Vagina (tissue), 2 donors: Measurements from ENCODE around the gene DNAAF2. TPM values are rescaled to one million over a fixed set of nuclear protein-coding genes. Genes with fewer than 3 reads are reported as not detected.

ENCODE experiments used
- DNase-seq, 2 donors: peaks; one replicate each; pipeline ENCODE4 v3.0.0-alpha.2; 2017; ENCODE audit errors: extremely low spot score in 2 of 2
- H3K27ac ChIP-seq: fragments of 200-600 bp; sonication (generic); one replicate; pipeline ENCODE4 v1.5.1; 2019
- H3K27me3 ChIP-seq: fragments of 200-600 bp; sonication (generic); one replicate; pipeline ENCODE4 v1.5.1; 2019
- H3K36me3 ChIP-seq, 2 donors: fragments of 200-600 bp; sonication (generic); one replicate each; pipeline ENCODE4 v1.5.1; 2017 to 2019
- H3K4me1 ChIP-seq: fragments of 200-600 bp; sonication (generic); one replicate; pipeline ENCODE4 v1.5.1; 2019
- H3K4me3 ChIP-seq, 2 donors: fragments of 200-600 bp; sonication (generic); 1 replicate in 1 of 2; 2 replicates in 1 of 2; pipeline ENCODE4 v1.5.1; 2016 to 2019
- H3K9me3 ChIP-seq: fragments of 200-600 bp; sonication (generic); one replicate; pipeline ENCODE4 v1.5.1; 2019
- CTCF ChIP-seq, 3 experiments: fragments of 450-650 bp in 2 of 3; fragments of 200-600 bp in 1 of 3; sonication (generic) in 1 of 3; IDR thresholded peaks; one replicate each; pipeline ENCODE4 v1.5.1; 2017 to 2019; ENCODE audit warnings: antibody characterized with exemption in 3 of 3, mild to moderate bottlenecking in 2 of 3, moderate library complexity in 2 of 3
- POLR2A ChIP-seq, 2 donors: fragments of 450-650 bp; IDR thresholded peaks; one replicate each; pipeline ENCODE4 v1.6.1; 2017; ENCODE audit warnings: antibody characterized with exemption in 2 of 2, mild to moderate bottlenecking in 2 of 2, moderate library complexity in 2 of 2
- POLR2AphosphoS5 ChIP-seq, 2 donors: sonication (generic); formaldehyde crosslinking; IDR thresholded peaks; one replicate each; pipeline ENCODE4 v1.9.0; 2017; ENCODE audit warnings: antibody characterized with exemption in 2 of 2, mild to moderate bottlenecking in 2 of 2, low read depth in 1 of 2; ENCODE audit not compliant: insufficient read depth in 1 of 2
- intact Hi-C: fragments of 100-400 bp; cut with DNase I; formaldehyde crosslinking; loops from one replicate; pipeline ENCODE4 v1.15.1; 2023
- total RNA-seq: library from RNA; depleted of rRNA; stranded (reverse); fragments of >200 nt; gene quantifications from one replicate; pipeline ENCODE4 v1.2.3, GENCODE V29; 2016

Gene DNAAF2
- total RNA-seq, 1 donor from 2014 or later: 7.9 TPM

- intact Hi-C loops: no loop called here
- peak within 1 kb of the TSS; percentile 83 to 95 for H3K4me3 ChIP-seq
- peak in 1 of 2 donors; percentile 90 for DNase-seq
Observed at GRCh38 chr14:49598485-49599300, 36.4 kb downstream of the DNAAF2 start, which contains the start of gene LRR1. LRR1 (plus strand) TSS chr14:49598940; CDS start chr14:49599021, 81 bp downstream.

GRCh38 chr14:49598189-49598484 lies 36.9 kb downstream of the DNAAF2 start:
- Histone ChIP-seq H3K27me3 (no peaks in the 10 kb centered on the region), H3K4me3 (peak overlapping the region; percentile 83 to 95), H3K9me3 (no peaks in the 10 kb centered on the region), H3K27ac (peak overlapping the region; percentile 94), H3K36me3 (no peaks in the 10 kb centered on the region), H3K4me1 (peaks cover 13% of the 10 kb centered on the region)
- no peak for TF ChIP-seq CTCF (IDR thresholded peaks at IDR 0.05)
- no peak for TF ChIP-seq POLR2AphosphoS5 (IDR thresholded peaks at IDR 0.05; ENCODE audit: insufficient read depth in 1 of 2, low read depth in 1 of 2)
- no peak for TF ChIP-seq POLR2A (IDR thresholded peaks at IDR 0.05)
- intact Hi-C loops: no loop called here
- DNase-seq: peak in 1 of 2 donors; percentile 67

More at GRCh38 chr14:49598485-49599300, 36.4 kb downstream of the DNAAF2 start, which contains the start of gene LRR1:
- Histone ChIP-seq H3K4me1 (peaks cover 13% of the 10 kb centered on the region), H3K9me3 (no peaks in the 10 kb centered on the region), H3K36me3 (no peaks in the 10 kb centered on the region), H3K27ac (peak within 1 kb of the TSS; percentile 94), H3K27me3 (no peaks in the 10 kb centered on the region)
- TF ChIP-seq POLR2AphosphoS5 (IDR thresholded peaks at IDR 0.05; ENCODE audit: insufficient read depth in 1 of 2, low read depth in 1 of 2) (peak; percentile 58 to 86), CTCF (IDR thresholded peaks at IDR 0.05) (no peak)

- peak in 1 of 2 donors; percentile 6 for DNase-seq
- no peak overlapping the region for H3K27ac ChIP-seq
- H3K4me3 ChIP-seq: no peak overlapping the region
- no peaks in the 10 kb centered on the region for H3K36me3 ChIP-seq
- TF ChIP-seq POLR2A (IDR thresholded peaks at IDR 0.05): no peak
- TF ChIP-seq CTCF (IDR thresholded peaks at IDR 0.05): no peak
- TF ChIP-seq POLR2AphosphoS5 (IDR thresholded peaks at IDR 0.05; ENCODE audit: insufficient read depth in 1 of 2, low read depth in 1 of 2): no peak
- intact Hi-C loops: no loop called here
- H3K27me3 ChIP-seq: no peaks in the 10 kb centered on the region
- peaks cover 13% of the 10 kb centered on the region for H3K4me1 ChIP-seq
- no peaks in the 10 kb centered on the region for H3K9me3 ChIP-seq
Observed at GRCh38 chr14:49594347-49595091, 40.5 kb downstream of the DNAAF2 start.

GRCh38 chr14:49593016-49593415 lies 42.0 kb downstream of the DNAAF2 start:
- H3K27me3 ChIP-seq: no peaks in the 10 kb centered on the region
- DNase-seq: no peak
- H3K27ac ChIP-seq: no peak overlapping the region
- intact Hi-C loops: no loop called here
- no peaks in the 10 kb centered on the region for H3K9me3 ChIP-seq
- peaks cover 13% of the 10 kb centered on the region for H3K4me1 ChIP-seq
- no peak for TF ChIP-seq CTCF (IDR thresholded peaks at IDR 0.05)
- TF ChIP-seq POLR2A (IDR thresholded peaks at IDR 0.05): no peak
- no peak for TF ChIP-seq POLR2AphosphoS5 (IDR thresholded peaks at IDR 0.05; ENCODE audit: insufficient read depth in 1 of 2, low read depth in 1 of 2)
- H3K36me3 ChIP-seq: no peaks in the 10 kb centered on the region
- H3K4me3 ChIP-seq: no peak overlapping the region
